Stimulated activated CD4-positive, alpha-beta T cell treated with anti-CD3 and anti-CD28 coated beads, Interleukin-1b, Interleukin-23, amount 100 ng/mL, for 24 hours (primary cell): ENCODE data around the gene FAM90A26.
"Not testable (repeated sequence)": the region's sequence is repeated elsewhere in the genome, so short reads cannot be mapped to it uniquely, and the experiment has no call there.

Experiments
- DNase-seq, 4 experiments: peaks; one replicate each; pipeline ENCODE4 v3.0.0-alpha.2; 2020; ENCODE audit warnings: low read depth in 4 of 4, low spot score in 1 of 4

Gene FAM90A26

DNA sequence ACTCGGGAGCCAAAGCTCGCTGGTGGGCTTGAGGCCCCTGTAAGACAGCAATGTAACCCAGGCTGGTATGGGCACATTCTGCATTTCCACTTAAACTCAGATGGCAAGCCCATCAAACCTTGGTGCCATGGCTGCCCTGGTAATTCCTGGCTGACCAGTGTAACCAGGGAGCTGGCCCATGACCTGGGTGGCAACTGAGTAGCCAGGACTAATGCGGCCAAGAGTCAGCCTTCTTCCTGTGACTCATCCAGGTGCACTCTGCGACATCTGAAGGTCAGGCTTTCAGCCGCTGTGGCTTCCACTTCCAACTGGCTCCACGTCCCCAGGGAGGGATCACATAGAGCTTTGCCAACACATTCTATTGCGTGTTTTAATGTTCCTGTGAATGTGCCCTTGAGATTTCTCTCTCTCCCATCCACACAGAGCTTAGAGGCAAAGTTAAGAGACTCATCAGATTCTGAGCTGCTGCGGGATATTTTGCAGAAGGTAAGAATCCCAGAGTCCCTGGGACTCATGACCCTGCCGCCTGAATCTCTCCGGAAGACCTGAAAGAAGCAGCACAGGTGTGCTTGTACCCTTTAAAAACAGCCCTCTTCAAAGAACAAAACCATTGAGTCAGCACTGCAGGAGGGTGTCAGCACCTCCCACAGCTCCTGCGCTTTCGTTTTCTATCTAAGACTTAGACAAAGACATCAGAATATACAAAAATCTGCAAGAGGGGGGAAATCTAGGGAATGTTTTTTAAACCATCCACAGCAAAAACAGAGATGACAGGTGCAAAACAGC, 14.9 kb upstream of the FAM90A26 start:
- DNase-seq, result not testable (repeated sequence)

DNA sequence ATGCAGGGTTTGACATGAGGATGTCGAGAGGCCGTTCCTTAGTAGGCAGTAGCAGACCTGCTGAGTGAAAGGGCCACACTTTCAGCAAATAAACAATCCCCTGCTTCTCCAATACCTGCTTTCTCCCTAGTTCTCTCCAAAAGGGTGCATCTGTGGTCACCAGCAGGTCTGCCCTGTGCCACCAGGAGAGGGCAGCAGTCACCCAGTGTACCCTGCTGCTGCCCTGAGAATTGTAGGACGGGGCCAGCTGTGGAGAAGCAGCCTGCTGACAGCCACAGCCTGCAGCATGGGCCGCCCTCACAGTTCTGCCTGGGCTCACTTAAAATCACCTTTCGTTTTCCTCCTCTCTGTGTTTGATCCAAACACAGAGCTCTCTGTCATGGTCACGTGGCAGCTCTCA, 11.8 kb upstream of the FAM90A26 start:
- DNase-seq, result not testable (repeated sequence)

DNA sequence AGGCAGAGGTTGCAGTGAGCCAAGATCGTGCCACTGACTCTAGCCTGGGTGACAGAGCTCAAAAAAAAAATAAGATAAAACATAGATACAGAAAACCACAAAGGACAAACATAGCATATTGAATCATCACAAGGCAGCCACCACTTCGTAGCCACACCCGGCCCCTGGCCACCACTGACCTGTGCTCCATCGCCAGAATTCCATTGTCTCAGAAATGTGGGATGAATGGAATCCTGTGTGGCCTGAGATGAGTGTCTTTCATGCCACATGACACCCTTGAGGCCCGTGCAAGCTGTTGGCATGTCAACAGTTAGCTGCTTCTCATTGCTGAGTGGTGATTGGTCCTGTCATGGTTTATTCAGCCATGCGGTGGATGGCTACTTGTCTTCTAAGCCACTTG, 10.2 kb upstream of the FAM90A26 start:
- not testable (repeated sequence) for DNase-seq

DNA sequence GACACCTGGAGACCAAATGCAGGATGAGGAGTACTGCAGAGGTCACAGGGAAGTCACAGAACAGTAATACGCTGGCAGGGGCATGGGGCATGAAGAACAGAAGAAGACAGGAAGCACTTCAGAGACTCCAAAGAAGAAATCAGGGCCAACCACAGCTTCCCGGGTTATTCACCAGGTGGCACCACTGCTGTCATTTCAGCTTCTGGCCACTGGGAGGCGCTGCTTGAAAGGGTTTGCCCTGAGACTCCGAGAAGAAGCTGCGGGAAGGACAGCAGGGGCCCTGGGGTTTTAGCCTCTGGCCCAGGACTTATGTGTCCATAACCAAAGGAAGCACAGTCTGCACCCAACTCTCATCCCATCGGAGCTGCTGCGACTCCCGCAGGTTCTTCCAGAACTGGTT, 4.2 kb upstream of the FAM90A26 start:
- not testable (repeated sequence) for DNase-seq

DNA sequence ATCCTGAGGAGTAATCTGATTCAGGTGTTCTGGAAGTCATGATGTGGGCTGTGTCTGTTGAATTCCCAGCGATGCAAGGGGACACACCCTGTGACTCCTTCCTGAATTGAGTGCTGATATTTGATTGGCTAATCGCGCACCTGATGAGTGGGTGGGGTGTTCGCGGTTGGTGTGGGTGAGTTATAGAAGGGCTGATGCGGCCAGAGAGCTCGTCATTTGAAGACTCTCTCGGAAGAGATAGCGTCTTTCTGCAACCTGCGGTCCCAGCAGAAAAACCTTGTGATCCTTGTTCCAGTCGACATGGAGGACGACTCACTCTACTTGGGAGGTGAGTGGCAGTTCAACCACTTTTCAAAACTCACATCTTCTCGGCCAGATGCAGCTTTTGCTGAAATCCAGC, 40.1 kb downstream of the FAM90A26 start, which contains the start of gene USP17L10:
Gene USP17L10 (plus strand): TSS at position 301 of the 400 bp plus-strand sequence. CDS start 0 bp downstream, at position 301.
- DNase-seq, result not testable (repeated sequence)

DNA sequence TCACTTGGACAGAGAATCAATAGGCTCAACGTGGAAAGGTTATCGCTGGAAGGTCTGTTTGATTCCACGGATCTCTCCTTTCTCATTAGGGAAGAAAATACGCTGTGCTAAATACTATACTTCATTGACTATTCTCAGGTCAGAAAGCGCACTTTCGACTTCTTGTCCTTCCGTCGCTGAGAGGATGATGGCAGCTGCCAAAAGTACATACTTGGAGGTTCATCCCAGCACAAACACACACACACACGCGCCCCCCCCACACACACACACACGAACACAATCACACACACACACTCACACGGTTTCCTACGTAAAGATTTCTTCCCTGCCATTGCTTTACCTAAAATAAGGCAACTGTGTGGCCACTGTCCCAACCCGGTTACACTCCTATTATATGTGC, 44.5 kb downstream of the FAM90A26 start:
- not testable (repeated sequence) for DNase-seq

DNA sequence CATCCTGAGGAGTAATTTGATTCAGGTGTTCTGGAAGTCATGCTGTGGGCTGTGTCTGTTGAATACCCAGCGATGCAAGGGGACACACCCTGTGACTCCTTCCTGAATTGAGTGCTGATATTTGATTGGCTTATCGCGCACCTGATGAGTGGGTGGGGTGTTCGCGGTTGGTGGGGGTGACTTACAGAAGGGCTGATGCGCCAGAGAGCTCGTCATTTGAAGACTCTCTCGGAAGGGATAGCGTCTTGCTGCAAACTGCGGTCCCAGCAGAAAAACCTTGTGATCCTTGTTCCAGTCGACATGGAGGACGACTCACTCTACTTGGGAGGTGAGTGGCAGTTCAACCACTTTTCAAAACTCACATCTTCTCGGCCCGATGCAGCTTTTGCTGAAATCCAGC, 44.9 kb downstream of the FAM90A26 start, which contains the start of gene USP17L11:
Gene USP17L11 (plus strand): TSS at position 301 of the 400 bp plus-strand sequence. CDS start 0 bp downstream, at position 301.
- DNase-seq, result not testable (repeated sequence)

DNA sequence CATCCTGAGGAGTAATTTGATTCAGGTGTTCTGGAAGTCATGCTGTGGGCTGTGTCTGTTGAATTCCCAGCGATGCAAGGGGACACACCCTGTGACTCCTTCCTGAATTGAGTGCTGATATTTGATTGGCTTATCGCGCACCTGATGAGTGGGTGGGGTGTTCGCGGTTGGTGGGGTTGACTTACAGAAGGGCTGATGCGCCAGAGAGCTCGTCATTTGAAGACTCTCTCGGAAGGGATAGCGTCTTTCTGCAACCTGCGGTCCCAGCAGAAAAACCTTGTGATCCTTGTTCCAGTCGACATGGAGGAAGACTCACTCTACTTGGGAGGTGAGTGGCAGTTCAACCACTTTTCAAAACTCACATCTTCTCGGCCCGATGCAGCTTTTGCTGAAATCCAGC, 49.6 kb downstream of the FAM90A26 start, which contains the start of gene USP17L12:
Gene USP17L12 (plus strand): TSS at position 301 of the 400 bp plus-strand sequence. CDS start 0 bp downstream, at position 301.
- not testable (repeated sequence) for DNase-seq

DNA sequence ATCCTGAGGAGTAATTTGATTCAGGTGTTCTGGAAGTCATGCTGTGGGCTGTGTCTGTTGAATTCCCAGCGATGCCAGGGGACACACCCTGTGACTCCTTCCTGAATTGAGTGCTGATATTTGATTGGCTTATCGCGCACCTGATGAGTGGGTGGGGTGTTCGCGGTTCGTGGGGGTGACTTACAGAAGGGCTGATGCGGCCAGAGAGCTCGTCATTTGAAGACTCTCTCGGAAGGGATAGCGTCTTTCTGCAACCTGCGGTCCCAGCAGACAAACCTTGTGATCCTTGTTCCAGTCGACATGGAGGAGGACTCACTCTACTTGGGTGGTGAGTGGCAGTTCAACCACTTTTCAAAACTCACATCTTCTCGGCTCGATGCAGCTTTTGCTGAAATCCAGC, 54.4 kb downstream of the FAM90A26 start, which contains the start of gene USP17L13:
Gene USP17L13 (plus strand): TSS at position 301 of the 400 bp plus-strand sequence. CDS start 0 bp downstream, at position 301.
- DNase-seq, result not testable (repeated sequence)
